NCI-H146 treated with DMSO at 0.1 percent for 48 hours (cell line): ENCODE results near the gene SEMA6B.
"Not testable (repeated sequence)": the region's sequence is repeated elsewhere in the genome, so short reads cannot be mapped to it uniquely, and the experiment has no call there.

Source experiments
- DNase-seq: peaks from one replicate; lab custom pipeline; 2025; ENCODE audit not compliant: unreplicated experiment; lab: John Stamatoyannopoulos, UW

SEMA6B gene

DNA sequence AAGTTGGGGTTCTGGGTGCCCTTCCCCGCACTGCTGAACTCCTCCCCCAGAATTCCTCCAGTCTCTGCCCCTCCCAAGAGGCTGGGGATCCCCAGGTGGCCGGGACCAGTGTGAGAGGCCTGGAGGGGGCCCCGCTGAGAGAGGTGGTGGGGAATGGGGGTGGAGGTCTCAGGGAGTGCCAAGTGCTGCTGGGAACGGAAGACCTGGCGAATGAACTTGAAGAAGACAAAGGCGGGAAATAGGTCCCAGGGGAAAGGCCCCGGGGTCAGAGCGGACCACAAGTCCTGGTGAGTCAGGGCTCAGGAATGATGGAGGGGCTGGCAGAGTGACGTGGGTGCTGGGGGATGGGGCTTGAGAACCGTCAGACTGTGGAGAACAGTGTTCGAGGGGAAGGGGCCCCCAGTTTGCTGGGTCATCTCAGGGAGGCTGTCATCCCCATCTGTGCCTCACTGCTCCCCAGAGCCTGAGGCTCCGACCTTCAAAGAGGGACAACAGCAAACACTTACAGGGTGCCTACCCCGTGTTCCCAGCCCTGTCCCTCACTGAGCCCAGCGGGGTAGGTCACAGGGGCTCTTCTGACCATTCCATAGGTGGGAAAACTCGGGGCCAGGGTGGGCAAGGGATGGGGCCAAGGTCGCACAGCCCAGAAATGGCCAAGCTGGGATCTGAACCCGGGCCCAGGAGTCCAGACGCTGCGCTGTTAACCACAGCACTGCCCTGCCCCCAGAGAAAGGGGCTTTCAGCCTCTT is 16.0 kb upstream of the SEMA6B start:
- DNase-seq: no peak

DNA sequence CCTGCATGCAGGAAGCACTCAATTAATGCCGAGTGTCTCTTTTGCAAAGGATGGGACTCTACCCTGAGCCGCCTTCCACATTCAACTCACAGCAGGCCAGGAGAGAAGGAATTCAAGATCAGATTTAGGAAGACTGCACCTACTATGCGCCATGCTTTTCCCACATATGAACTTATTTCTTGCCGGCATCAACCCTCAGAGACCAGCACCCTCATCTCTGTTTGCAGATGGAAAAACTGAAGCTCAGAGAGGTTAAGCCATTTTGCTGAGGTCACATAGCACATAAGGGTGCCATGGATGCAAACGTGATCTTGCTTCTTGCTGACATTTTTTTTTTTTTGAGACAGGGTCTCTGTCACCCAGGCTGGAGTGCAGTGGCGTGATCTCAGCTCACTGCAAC is 14.2 kb upstream of the SEMA6B start:
- no peak for DNase-seq

DNA sequence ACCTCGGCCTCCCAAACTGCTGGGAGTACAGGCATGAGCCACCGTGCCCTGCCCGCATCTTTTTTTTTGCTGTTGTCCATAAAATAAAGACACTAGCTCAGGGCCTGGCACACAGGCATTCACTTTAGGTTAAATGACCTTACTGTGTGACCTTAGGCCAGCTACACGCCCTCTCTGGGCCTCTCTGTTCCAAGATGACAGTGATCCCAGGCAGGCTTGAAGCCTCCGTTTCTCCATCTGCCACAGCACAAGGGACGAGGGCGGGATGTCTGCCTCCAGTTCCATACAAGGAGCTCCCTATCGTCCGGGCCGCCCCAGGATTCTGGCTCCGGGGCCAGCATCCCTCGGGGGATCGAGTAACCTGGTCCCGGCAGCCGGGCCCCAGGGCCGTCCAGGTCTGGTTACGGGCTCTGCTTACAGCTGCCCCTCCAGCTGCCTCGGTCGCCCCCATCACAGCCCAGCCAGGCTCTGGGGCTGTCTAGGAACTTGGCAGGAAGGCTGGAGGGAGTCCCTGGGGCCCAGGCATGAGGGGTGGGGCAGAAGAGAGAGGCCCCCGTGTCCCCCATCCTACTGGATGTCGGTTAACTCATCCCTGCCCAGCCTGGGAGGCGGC is 11.9 kb upstream of the SEMA6B start:
- DNase-seq: no peak

DNA sequence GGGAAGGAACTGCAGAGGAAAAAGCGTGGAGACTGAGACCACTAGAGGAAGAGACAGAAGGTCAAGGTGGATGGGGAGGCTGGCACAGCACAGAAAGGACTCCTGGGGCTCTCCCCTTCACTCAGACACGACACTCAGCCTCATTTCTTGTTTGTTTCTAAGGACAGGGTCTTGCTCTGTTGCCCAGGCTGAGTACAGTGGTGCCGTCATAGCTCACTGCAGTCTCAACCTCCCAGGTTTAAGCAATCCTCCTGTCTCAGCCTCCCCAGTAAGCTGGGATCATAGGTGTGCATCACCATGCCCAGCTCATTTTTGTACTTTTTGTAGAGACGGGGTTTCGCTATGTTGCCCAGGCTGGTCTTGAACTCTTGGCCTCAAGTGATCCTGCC is 11.4 kb upstream of the SEMA6B start:
- DNase-seq: no peak

DNA sequence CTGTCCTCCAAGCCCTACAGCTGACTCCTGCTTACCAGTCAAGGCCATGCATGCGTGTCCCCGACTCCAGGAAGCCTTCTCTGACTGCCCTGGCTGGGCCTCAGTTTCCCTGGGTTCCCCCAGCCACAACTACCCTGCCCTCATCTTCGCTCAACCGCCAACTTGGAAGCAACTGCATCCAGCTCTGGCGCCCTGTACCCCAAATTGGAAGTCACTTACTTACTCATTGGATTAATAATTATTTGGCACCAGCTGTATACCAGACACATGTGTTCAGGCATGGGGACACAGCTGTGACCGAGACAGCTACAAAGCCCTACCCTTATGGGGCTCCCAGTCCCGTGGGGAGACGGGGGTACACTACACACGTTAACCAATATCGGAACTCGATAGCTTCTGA is 10.9 kb upstream of the SEMA6B start:
- no peak for DNase-seq

DNA sequence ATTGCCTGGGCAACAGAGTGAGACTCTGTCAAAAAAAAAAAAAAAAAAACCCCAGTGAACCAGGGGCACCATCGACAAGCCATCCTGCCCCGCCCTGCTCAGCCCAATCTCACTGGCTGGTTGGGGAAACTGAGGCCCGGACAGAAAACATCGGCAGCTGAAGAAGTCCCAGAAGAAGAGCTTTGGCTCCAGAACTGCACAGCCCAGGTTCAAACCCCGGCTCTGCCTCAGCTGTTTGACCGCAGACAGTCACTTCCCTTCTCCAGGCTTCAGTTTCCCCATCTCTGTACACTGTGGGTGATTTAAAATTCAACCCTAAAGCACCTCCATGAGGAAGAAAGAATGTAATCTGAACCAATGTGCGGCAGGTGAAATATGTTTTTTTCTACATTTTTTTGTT is 9.4 kb upstream of the SEMA6B start:
- DNase-seq: no peak

DNA sequence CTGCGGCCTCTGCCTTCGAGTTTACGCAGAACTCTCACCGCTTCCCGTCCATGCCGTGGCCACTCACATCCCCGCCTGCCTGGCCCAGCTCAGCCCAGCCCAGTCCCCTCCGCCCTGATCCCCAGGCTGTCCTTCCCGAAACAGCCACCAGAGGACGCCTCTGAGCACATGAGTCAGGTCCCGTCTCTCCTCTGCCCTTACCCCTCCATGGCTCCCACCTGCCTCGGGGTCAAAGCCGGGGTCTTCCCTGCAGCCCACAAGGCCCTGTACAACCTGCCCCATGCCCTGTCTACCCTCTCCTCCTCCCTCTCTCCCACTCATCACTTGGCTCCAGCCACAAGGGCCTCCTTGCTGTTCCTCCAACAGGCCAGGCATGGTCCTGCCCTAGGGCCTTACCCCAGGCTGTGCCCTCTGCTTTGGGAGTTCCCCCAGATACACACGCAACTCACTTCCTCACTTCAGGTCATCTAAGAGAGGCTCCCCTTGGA is 8.1 kb upstream of the SEMA6B start:
- no peak for DNase-seq

DNA sequence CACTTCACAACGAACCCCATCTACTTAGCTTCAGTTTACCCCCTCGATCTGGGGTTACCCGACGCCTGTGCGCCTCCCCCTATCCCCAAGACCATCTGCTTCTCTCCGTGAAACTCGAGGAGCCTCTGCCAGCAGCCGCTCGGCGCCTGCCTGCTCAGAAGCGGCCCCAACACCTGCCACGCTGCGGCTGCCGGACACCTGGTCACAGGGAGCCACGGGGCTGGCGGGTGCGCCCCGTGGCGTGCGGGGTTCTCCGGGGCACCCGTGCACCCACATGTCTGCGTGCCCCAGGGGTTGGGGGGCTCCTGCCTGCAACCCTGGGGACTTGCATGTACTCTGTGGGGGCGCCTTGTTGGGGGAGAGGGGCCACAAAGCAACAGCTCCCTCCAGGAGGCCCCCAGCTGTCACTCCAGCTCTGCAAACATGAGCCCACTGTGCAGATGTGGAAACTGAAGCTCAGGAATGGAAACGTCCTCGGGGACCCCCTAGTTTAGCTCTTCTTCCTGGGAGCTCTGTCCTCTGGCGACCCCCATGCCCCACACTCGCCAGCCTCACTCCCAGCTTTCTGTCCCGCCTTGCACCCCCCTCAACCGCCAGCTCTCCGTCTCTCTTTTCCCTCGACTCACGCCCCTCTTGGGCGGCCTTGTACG is 7.0 kb upstream of the SEMA6B start:
- no peak for DNase-seq

DNA sequence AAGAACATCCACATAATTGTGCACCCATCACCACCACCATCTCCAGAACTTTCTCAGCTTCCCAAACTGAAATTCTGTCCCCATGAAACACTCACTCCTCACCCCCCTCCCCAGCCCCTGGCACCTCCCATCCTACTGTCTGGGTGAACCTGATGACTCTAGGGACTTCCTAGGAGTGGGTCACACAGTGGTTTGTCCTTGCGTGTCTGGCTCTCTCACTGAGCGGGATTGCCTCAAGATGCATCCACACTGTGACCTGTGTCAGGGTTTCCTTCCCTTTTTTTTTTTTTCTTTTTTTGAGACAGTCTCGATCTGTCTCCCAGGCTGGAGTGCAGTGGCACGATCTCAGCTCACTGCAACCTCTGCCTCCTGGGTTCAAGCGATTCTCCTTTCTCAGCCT is 4.1 kb upstream of the SEMA6B start:
- not testable (repeated sequence) for DNase-seq

DNA sequence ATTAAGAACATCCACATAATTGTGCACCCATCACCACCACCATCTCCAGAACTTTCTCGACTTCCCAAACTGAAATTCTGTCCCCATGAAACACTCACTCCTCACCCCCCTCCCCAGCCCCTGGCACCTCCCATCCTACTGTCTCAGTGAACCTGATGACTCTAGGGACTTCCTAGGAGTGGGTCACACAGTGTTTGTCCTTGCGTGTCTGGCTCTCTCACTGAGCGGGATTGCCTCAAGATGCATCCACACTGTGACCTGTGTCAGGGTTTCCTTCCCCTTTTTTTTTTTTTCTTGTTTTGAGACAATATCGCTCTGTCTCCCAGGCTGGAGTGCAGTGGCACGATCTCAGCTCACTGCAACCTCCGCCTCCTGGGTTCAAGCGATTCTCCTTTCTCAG is 2.6 kb upstream of the SEMA6B start:
- DNase-seq: not testable (repeated sequence)

DNA sequence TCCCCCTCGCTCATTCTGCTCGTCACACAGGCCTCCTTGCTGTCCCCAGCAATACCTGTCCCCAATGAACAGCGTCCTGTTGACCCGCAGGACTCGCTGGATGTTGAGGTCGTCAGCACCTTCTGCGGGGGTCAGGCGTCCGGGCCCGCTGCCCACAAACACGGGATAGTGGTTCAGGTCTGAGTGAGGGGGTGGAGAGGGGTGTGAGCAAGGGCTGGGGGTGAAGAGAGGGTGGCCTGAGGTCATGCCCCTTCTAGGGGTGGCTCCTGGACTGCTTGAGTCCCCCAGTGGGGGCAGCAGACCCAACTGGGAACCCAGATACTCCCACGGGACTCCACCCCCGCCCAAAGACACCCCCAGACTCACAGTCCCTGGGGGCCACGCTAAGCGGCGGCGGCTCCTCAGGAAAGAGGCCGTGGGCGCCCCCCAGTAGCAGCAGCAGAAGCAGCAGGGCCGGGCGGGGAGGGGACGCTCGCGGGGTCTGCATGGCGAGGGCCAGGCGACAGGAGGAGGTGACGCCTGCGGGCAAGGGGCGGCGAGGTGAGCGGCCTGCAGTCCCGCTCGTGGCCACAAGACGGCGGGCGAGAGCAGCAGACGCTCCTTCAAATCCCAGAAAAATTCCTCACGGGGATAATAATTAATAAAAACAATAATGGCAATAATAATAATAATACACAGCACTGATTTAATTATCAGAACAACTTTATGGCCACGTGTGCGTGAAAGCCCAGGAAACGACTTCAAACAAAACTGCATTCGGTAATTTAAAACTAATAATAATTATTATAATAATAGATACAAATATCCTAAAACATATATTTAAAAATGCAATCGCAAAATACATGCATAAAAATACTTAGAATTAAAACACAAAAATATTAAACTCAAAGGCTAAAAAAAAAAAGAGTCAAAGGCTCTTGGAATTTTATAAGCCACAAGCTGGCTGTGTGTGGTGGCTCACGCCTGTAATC is 1.2 kb downstream of the SEMA6B start:
- no peak for DNase-seq

DNA sequence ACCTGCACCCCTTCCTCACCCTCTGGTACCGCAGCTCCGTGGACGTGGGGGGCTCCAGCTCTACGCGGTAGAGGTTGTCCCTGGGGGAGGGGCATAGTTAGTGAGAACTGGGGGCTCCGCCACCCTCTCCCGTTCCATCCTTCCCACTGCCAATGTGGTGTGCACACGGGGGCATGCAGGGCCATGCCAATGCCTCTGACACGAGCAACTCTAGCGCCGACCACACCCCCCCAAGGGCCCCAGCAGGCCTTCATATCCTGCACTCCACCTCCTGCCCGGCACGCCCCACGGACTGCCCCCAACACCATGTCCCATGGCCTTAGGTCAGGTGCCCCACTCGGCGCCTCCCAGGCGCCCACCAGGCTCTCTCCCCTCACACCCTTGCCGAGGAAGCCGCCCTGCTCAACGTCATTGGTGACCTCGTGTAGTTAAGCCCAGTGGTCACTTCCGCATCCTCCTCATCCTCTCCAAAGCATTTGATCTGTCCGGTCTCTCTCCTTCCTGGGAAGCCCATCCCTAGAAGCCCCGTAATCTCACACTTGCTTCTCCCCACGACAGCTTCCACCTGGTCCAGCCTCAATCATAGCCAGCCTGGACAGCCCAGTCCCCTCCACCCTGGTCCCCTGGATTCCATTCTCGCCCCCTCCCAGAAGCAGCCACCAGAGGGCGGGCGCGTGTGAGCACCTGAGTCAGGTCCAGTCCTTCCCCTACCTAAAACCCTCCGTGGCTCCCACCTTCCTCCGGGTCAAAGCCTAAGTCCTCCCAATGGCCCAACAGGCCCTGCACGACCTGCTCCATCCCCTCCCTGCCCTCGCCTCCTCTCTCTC is 2.1 kb downstream of the SEMA6B start:
- no peak for DNase-seq

DNA sequence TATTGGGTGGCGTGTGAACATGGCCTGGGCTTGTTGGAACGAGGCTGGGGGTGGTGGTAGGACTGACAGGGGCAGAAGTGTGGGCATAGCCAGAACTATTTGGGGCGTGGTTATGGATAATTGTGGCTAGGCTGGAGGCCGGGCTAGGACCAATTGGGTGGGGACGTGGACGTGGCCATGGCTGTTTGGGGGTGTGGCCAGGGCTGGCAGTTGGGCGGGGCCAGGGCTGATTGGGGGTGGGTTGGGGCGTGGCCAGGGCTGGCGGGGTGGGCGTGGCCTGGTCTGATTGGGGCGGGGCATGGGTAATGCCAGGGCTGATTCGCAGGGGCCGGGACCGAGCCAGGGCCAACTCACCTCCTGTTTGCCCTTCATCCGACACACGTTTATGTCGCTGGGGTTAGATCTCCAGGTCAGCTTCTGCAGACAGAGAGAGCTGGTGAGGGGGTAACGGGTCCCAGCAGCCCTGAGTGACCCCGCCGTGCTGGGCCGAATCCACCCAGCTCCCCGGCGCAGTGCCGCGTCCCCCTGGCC is 2.8 kb downstream of the SEMA6B start:
- no peak for DNase-seq

DNA sequence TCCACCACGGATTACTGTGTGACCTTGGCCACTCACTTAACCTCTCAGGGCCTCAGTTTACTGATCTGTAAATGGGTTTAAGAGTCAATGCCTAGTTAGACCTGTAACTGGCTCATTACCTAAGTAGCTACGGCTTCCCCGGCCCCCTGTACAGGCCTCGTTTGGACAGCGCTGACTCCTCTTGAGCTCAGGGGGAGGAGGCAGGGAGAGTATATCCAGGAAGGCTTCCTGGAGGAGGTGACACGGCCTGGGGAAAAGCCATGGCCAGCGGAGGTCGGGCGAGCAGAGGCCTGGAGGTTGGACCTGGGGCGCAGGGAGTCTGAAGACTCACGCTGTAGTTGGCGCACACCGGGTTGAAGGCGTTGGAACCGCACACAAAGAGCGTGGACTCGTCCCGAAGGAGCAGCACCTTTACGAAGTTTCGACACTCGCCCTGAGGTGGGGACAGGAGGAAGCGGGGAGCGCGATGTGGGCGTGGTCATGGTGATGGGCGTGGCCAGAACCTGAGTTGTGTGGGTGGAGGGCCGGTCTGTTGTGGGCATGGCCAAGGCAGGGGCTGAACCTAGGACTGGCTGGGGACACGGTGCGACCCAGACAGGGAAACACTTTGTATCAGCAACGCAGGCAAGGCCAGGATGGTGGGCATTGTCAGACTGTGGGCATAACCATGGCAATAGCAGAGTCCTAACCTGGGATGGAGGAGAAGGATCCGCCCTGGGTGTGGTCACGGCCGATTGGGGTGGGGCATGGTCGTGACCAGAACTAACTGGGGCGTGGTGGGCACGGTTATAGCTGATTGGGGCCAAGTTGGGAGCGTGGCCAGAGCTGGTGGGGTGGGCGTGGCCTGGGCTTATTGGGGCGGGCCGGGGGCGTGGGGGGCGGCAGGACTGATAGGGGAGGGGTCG is 3.6 kb downstream of the SEMA6B start:
- no peak for DNase-seq

DNA sequence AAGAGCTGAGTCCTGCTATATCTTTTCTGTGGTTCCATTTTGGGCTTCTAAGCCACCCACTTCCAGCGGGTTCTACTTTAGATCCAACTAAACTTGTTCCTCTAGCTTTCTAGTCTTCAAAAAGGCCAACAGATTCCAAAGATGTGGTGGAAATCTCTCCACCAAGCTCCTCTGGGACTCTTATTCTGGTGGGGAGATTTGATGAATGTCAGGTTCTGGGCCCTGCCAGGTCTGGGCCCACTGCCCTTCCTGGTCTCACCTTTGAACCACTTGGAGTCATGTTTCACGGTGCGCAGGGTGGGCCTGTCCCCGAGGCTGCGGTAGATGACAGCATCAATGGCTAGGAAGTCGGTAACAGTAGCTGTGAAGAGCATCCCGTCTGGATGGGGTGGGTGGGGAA is 4.8 kb downstream of the SEMA6B start:
- no peak for DNase-seq

DNA sequence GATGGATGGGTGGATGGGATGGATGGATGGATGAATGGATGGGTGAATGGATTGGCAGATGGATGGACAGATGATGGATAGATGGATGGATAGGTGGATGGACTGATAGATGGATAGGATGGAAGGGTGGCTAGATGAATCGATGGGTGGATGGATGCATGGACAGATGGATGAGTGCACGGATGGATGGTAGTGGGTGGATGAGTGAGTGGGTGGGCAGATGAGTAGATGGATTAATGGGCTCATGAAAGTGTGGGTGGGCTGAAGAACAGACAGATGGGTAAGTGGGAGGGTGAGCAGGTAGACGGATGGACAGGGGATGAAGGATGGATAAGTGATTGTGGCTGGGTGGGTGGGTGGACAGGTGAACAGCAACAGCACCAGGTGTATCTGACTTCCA is 5.7 kb downstream of the SEMA6B start:
- no peak for DNase-seq

DNA sequence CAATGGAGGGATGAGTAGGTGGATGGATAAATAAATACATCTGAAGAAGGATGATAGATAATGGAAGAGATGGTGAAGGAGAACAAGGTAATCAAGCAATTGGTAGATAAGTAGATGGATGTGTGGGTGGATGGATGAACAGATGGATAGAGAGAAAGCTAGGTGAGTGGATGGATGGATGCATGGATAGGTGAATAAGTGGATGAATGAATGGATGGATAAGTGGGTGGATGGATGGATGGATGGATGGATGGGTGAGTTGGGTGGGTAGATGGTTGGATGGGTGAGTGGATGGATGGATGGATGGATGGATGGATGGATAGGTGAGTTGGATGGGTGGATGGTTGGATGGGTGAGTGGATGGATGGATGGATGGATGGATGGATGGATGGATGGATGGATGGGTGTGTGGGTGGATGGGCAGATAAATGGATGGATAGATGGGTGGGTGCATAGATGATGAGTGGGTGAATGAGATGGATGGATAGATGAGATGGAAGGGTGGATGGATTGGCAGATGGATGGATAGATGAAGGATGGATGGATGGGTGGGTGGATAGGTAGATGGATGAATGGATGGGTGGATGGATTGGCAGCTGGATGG is 6.3 kb downstream of the SEMA6B start:
- no peak for DNase-seq

DNA sequence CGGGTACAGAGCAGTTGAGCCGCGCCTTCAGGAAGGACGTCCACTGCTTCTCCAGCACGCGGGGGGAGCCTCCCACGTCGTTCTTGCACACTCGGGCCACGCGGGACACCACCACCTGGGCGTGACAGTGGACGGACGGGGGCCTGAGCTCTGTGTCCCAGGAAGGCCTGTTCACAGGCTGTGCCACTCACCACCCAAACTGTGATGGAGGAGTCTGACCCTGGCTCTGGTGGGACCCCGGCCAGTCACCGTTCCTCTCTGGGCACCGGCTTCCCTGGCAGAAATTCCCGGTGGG is 7.0 kb downstream of the SEMA6B start:
- no peak for DNase-seq
